Effector CD4-positive, alpha-beta T cell (primary cell): ENCODE results near the gene GON4L.
"Not testable (repeated sequence)": the region's sequence is repeated elsewhere in the genome, so short reads cannot be mapped to it uniquely, and the experiment has no call there.

ENCODE experiments used
- DNase-seq: peaks from one replicate; pipeline ENCODE4 v3.0.0-alpha.2; 2020

GON4L gene

GRCh38 chr1:155745284-155746228 lies 111.5 kb downstream of the GON4L start:
- DNase-seq = peak; percentile 91

GRCh38 chr1:155744711-155745283 lies 112.2 kb downstream of the GON4L start:
- no peak for DNase-seq

- no peak for DNase-seq
Measured at GRCh38 chr1:155741908-155742307, 115.1 kb downstream of the GON4L start.

GRCh38 chr1:155740995-155741394 lies 116.0 kb downstream of the GON4L start:
- DNase-seq = no peak

- DNase-seq = peak; percentile 4
Measured at GRCh38 chr1:155729031-155729898, 127.7 kb downstream of the GON4L start.

- no peak for DNase-seq
Measured at GRCh38 chr1:155725142-155725541, 131.9 kb downstream of the GON4L start.

GRCh38 chr1:155719703-155720102 lies 137.3 kb downstream of the GON4L start:
- DNase-seq = no peak

GRCh38 chr1:155718524-155719115 lies 138.4 kb downstream of the GON4L start:
- not testable (repeated sequence) for DNase-seq

- no peak for DNase-seq
Measured at GRCh38 chr1:155717041-155717440, 140.0 kb downstream of the GON4L start.

- no peak for DNase-seq
Measured at GRCh38 chr1:155715777-155716176, 141.2 kb downstream of the GON4L start.

- DNase-seq = not testable (repeated sequence)
Measured at GRCh38 chr1:155715056-155715455, 142.0 kb downstream of the GON4L start.

GRCh38 chr1:155713075-155713474 lies 143.9 kb downstream of the GON4L start:
- no peak for DNase-seq

- not testable (repeated sequence) for DNase-seq
Measured at GRCh38 chr1:155712636-155713035, 144.4 kb downstream of the GON4L start.

- DNase-seq = not testable (repeated sequence)
Measured at GRCh38 chr1:155711457-155711856, 145.6 kb downstream of the GON4L start.

- no peak for DNase-seq
Measured at GRCh38 chr1:155709391-155709790, 147.6 kb downstream of the GON4L start.

- DNase-seq = no peak
Measured at GRCh38 chr1:155706139-155706538, 150.9 kb downstream of the GON4L start.

- not testable (repeated sequence) for DNase-seq
Measured at GRCh38 chr1:155704414-155704813, 152.6 kb downstream of the GON4L start.

- DNase-seq = no peak
Measured at GRCh38 chr1:155703216-155703615, 153.8 kb downstream of the GON4L start.

GRCh38 chr1:155701675-155702074 lies 155.3 kb downstream of the GON4L start:
- not testable (repeated sequence) for DNase-seq
